ENCODE data around the gene PPIL1.

Gene PPIL1

GRCh38 chr6:36853325-36853724, 21.3 kb downstream of the PPIL1 start:
- no peak for DNase-seq

GRCh38 chr6:36852481-36853147, 22.0 kb downstream of the PPIL1 start:
- no peak for DNase-seq

DNA sequence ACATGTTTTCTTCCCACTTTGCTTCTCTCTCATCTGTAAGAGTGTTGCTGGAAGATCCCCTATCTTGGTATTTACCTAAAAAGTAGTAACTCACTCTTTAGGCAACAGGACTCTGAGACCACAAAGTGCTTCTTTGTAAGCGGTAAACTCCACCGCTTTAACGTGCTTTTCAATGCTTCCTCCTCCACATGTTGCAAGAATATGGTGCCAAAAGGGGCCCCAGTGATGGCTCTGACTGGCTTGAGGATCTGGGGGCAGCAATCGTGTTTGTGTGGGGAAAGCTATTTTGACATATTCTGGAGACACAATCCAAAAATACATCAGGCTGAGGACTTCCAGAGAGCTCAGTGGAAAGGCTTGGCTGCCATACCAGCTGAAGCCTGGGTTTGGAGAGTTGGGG, 23.0 kb downstream of the PPIL1 start:
- DNase-seq: no peak

DNA sequence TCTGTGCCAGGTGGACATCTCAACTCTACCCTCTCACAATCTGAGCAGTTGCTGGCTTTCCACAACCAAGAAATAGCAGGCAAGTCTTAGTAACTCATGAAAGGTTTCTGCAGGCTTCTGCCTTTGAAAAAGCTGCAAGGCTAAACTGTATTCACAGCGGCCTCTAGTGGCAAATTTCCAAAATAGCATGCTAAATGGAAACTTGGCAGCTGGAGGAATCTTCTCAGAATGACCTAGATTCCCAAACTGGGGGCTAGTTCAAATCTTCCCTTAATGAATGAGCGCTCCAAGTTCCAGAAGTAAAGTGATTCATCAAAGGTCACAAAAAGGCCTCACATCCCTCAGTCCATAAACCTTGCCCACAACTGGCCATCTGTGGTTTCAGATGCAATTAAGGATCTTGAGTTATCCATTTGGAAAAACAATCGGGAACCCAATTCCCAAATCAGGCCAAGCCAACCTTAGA, 23.4 kb downstream of the PPIL1 start:
- DNase-seq: peak; percentile 96

DNA sequence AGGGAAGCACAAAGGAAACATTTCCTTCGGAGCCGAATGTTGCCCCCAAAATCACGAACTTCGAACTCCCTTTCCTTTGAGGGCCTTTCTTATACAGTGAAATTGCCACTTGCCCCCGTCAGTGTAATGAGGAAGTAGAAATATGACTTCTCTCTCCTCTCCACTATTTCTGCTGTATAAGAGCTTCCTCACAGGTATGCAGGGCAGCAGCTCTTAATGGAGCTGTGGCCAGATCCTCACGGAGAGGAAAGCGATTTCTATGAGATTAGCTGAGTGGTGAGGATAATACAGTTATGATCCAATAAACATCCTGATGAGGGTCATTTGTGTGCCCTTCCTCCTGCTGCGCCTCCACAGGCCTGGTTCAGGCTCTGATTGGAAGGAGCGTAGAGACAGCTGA, 24.6 kb downstream of the PPIL1 start:
- no peak for DNase-seq

- peak; percentile 86 for DNase-seq
Observed at GRCh38 chr6:36848658-36849441, 25.8 kb downstream of the PPIL1 start.

DNA sequence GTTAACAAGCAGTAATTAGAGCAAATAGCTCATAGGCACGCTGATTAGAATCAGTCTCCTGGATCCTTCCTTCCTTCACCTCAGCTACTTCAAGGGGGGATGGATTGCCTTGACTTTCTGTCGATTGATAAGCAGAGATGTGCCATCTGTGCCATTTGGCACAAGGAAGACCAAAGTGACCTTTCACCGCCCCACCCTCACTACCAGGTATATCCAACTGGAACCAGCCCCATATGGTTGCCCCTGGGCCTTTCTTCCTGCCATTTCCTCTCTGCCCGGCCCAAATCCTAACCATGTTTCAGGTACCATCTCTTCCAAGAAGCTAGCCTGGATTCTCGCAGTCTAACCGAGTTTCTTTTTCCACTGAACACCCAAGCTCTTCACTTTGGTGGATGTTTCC, 26.6 kb downstream of the PPIL1 start:
- no peak for DNase-seq

GRCh38 chr6:36847152-36847551, 27.5 kb downstream of the PPIL1 start:
- DNase-seq: no peak

GRCh38 chr6:36845233-36845632, 29.4 kb downstream of the PPIL1 start:
- DNase-seq: no peak

DNA sequence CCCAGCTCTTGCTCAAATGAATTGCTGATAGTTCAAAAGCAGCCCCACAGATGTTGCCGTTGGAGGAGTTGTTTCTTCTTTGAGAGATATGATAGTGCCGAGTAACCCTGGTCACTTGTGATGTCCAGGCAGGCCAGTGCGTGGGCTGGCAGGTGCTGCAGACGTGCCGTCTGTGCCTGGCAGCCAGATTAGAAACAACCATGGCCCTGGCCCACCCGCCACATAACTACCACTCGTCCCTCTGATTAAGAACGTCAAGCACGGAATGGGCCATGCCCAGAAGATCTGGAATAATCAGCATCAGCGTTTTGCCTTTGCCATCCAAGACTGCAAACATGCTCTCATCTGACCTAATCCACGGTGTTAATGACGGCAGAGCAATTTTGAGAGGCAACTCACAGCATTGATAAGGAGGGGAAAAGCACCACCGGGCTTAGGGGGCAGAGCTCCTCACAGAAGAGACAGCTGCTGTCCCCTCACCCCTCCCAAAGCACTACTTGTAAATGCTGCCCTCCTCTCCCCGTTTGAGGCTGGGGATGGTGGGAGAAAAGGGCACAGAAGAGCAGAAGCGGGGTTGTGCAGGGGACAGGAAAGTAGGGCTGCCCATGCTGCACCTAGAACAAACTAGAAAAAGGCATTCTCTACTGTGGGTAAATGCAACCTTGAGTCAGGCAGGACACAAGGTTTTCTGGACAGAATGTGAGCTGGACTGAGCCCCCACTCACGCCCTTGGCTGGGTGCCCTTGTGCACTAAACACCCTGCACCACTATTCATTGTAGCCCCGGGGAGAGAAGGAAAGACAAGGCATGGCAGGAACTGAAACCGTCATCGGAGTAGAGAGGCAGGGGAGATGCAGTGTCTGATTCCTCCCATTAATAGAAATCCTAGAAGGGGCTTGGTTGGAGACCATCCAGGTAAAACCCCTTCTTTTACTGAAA, 30.1 kb downstream of the PPIL1 start:
- no peak for DNase-seq

DNA sequence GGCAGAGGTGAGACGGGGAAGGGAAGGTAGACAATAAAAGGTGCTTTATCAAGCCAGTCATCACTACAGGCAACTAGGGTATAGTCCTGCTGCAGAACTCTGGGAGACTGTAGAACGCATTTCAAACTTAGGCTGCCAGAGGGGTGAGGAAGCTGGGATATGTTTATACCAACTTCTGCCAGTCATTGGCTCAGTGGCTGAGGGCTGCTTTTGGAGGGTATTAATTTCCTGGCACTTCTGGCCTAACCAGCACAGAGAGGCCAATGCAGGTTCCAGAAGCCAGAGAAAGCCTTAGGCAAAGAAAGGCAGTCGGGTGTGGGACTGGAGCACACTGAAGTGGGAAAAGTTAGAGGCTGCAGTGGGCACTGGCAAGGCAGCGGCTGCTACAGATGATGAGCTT, 31.4 kb downstream of the PPIL1 start:
- no peak for DNase-seq

DNA sequence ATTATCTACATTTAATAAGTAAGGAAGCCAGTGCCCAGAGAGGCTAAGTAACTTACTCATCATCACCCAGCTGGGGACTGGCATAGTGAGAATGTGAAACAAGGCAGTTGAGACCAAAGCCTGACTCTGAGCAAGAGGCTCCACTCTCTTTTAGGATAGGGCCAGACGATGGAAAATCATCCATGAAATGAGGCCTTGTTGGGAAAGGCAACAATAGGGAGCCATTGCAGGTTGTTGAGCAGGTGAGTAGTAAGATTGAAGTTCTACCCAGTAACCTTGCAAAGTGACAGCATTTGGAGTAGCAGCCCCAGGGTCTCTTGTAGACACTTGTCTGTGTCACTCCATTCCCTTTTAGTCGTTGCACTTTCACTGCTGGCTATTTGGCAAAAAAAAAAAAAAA, 32.8 kb downstream of the PPIL1 start:
- DNase-seq: no peak

DNA sequence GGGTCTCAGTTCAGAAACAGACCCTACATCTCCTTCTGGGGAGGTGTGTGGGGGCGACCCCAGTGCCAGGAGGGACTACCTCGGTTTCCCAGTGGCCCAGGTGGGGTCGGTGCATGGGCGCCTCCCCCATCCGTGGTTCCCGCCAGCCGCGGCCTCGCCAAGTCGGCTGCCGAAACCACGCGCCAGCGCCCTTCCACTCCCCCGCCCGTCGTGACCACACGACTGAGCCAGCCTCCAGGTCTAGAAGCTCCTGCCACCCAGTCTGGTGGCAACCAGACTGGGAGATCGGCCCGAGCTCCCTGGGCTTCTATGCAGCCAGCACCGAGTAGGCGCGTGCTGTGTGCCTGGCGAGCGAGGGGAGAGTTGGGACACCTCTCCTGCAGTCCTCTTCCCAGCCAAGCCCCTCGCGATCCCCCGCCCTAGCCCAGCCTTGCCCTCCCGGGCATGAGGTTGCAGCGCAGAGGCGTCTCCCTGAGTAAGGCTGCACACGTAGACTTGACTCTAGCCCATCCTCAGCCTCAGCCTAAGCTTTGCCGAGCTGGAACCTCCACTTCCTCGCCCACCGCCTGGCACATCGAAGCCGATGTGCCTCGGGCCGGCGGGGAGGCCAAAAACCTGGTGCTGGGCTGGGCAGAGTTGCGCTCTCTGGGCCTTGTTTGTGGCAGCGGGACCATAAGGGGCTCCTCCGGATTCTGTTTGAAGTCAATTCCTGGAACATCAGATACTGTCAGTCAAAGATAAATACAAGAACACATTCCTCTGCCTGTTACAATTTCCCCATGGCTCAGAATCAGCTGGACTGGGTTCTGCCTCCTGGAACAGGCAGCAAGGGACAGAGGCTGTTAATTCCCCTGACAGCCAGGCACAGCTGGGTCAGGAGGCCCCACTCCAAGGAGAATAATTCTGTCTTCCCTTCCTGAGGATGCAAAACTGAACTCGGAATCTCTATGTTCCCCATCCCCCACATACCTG, 33.9 kb downstream of the PPIL1 start:
- peak; percentile 59 for DNase-seq

GRCh38 chr6:36839749-36840431, 34.7 kb downstream of the PPIL1 start:
- DNase-seq: peak; percentile 80

DNA sequence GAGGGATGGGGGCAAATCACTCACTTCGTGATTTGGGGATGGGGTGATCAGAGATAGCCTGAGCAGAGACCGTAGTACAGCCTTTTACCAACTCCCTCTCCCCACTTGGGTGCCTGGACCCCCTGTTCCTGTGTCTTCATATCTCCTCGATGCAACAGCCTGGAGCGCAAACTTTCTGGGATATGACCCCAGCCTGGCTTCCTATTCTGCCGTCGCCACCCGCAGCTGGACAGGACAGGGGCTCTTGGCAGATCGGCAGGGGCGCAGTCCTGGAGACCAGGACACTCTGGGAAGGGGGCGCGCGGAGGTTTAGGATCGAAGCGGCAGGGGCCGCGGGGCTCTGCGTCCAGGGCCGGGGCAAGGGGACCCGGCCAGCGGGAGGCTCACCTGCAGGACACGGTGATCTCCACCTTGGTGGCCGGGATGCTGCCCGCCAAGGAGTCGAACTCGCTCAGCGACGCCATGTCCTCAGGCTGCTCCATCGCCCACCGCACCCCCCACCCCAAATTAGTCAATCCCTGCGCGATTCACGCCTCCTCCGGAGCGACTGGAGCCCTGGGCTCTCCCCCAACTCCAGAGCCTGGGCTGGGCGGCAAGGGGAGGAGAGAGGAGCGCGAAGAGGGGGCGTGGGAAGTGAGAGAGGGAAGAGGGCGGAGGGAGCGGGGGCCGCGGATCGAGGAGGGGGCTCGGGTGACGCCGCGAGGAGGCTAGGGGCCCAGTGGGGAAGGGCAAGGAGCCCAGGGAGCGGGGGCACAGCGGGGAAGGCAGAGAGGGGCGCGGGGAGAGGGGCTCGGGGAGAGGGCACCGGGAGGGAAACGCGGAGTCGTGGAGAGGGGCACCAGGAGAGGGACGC, 35.5 kb downstream of the PPIL1 start, which contains the start of gene CPNE5:
TSS of gene CPNE5 (minus strand) at position 549 of the 853 bp plus-strand sequence. CDS start at position 482, 67 bp downstream.
- DNase-seq: peak; percentile 85

- no peak for DNase-seq
Observed at GRCh38 chr6:36837686-36838085, 36.9 kb downstream of the PPIL1 start.

DNA sequence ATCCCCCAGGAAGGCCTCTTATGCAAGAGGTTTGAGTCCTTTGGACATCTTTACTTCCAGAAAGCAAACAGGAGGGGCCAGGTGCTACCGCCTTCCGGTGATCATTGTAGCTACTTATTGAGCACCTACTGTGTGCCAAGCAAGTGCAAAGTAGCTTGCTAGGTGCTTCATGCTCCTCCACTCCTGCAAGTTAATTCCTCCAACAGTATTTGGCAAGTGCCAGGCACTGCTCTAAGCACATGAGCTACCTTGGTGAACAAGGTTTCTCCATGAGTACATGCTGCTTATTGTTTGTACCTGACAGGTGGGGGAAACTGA, 37.6 kb downstream of the PPIL1 start:
- no peak for DNase-seq

DNA sequence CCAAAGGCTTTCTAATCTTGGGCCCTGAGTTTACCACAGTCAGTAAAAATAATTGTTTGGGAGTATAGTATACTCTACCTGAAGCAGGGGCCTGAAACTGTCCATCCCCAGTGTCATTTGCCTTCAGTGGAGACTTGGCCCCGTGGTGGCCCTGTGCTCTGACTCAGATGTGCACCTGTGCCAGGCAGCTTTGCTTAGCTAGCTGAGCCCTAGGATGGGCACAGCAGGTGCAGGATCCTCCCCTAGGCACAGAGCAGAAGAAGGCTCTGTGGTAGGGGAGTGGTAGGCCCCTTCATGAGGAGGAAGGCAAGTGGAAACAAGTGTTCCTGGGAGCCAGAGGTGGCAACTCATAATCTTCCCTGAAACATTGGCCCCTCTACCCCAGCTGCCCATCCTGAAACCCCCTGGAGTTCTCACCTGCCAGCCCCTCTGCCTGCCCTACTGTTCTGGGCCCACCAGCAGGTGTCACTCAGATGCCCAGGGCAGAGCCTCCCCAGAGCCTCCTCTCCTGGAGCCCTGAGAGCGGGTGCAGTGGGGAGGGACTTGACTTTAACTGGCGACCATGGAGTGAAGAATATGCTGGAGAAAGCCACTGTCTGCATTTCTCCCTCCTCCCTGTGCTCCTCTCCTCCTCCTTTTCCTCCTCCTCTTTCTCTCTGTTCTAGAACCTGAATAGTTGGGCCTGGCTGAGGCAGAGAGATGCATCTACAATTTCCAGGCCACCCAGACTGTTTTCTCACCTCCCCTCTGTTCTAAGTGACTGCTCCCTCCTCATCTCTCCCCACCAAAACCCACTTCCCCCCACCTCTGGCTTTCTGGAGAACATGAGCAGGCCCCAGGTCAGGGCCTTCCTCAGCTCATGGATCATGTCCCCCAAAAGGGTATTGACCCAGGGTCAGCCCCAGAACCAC, 38.2 kb downstream of the PPIL1 start:
- DNase-seq: no peak

Measured in eye (tissue), 1 donor.